HUES48 (cell line): ENCODE data around the gene OGN.

Experiments used
- H3K27ac ChIP-seq: one replicate; pipeline ENCODE4 v1.7.0; 2013; ENCODE audit warnings: low read depth, low read length, inconsistent platforms
- H3K27me3 ChIP-seq: 2 replicates; pipeline ENCODE4 v1.6.1; 2013; ENCODE audit warnings: mild to moderate bottlenecking, low read length; ENCODE audit not compliant: control insufficient read depth, insufficient read depth
- H3K36me3 ChIP-seq: 2 replicates; pipeline ENCODE4 v1.6.1; 2013; ENCODE audit warnings: low read length; ENCODE audit not compliant: control insufficient read depth, insufficient read depth
- H3K4me1 ChIP-seq: 2 replicates; pipeline ENCODE4 v1.6.1; 2013; ENCODE audit warnings: mild to moderate bottlenecking, low read length; ENCODE audit not compliant: control insufficient read depth, insufficient read depth
- H3K4me3 ChIP-seq: 2 replicates; pipeline ENCODE4 v1.5.1; 2013; ENCODE audit warnings: mild to moderate bottlenecking, low read depth, low read length
- H3K9ac ChIP-seq: 2 replicates; pipeline ENCODE4 v1.6.1; 2013; ENCODE audit warnings: mild to moderate bottlenecking, low read depth, low read length, moderate library complexity
- H3K9me3 ChIP-seq: 2 replicates; pipeline ENCODE4 v1.6.1; 2013; ENCODE audit warnings: low read length; ENCODE audit not compliant: control insufficient read depth, insufficient read depth

OGN gene

GRCh38 chr9:92345582-92345981 lies 58.8 kb downstream of the OGN start:
- Histone ChIP-seq H3K27ac (no peak overlapping the region), H3K4me3 (no peak overlapping the region), H3K9me3 (no peaks in the 10 kb centered on the region; the same call in 1 of the 2 replicates), H3K4me1 (no peaks in the 10 kb centered on the region), H3K36me3 (peaks cover 6% of the 10 kb centered on the region; the same call in 1 of the 2 replicates), H3K27me3 (no peaks in the 10 kb centered on the region), H3K9ac (no peak overlapping the region)

GRCh38 chr9:92342825-92343488 lies 61.4 kb downstream of the OGN start:
- Histone ChIP-seq H3K27ac (no peak overlapping the region), H3K4me1 (no peaks in the 10 kb centered on the region), H3K9ac (no peak overlapping the region), H3K27me3 (no peaks in the 10 kb centered on the region), H3K4me3 (no peak overlapping the region), H3K9me3 (no peaks in the 10 kb centered on the region; the same call in 1 of the 2 replicates), H3K36me3 (peaks cover 27% of the 10 kb centered on the region)

- Histone ChIP-seq H3K9ac (no peak overlapping the region), H3K4me3 (no peak overlapping the region), H3K27ac (no peak overlapping the region), H3K36me3 (peaks cover 33% of the 10 kb centered on the region), H3K9me3 (no peaks in the 10 kb centered on the region; the same call in 1 of the 2 replicates), H3K4me1 (no peaks in the 10 kb centered on the region), H3K27me3 (no peaks in the 10 kb centered on the region)
Measured at GRCh38 chr9:92341578-92341977, 62.8 kb downstream of the OGN start.

GRCh38 chr9:92333282-92333634 lies 71.1 kb downstream of the OGN start:
- Histone ChIP-seq H3K4me1 (no peaks in the 10 kb centered on the region), H3K9me3 (no peaks in the 10 kb centered on the region), H3K36me3 (peaks cover 22% of the 10 kb centered on the region), H3K4me3 (no peak overlapping the region), H3K27me3 (no peaks in the 10 kb centered on the region), H3K27ac (no peak overlapping the region), H3K9ac (no peak overlapping the region)
